HG03558 (cell line): ENCODE results near the gene SPPL2A.

Experiments used
- ATAC-seq: cut with Tn5 transposase; IDR thresholded peaks from one replicate; pipeline ENCODE4 v1.9.1; 2021; ENCODE audit warnings: moderate number of reproducible peaks; ENCODE audit not compliant: unreplicated experiment; ENCODE audit errors: extremely low read depth

The SPPL2A gene

GRCh38 chr15:50773389-50773788, 7.9 kb upstream of the SPPL2A start:
- ATAC-seq = no peak

GRCh38 chr15:50767332-50767861, 1.9 kb upstream of the SPPL2A start:
- no peak for ATAC-seq

GRCh38 chr15:50764461-50765194, 878 bp downstream of the SPPL2A start:
- ATAC-seq = no peak

GRCh38 chr15:50758712-50759205, 6.7 kb downstream of the SPPL2A start:
- no peak for ATAC-seq

- no peak for ATAC-seq
Observed at GRCh38 chr15:50753463-50753862, 12.0 kb downstream of the SPPL2A start.

GRCh38 chr15:50751394-50751793, 14.1 kb downstream of the SPPL2A start:
- no peak for ATAC-seq

- ATAC-seq = no peak
Observed at GRCh38 chr15:50750227-50750705, 15.2 kb downstream of the SPPL2A start.

- no peak for ATAC-seq
Observed at GRCh38 chr15:50747523-50747922, 18.0 kb downstream of the SPPL2A start.

GRCh38 chr15:50744601-50745000, 20.9 kb downstream of the SPPL2A start:
- no peak for ATAC-seq

GRCh38 chr15:50740955-50741354, 24.6 kb downstream of the SPPL2A start:
- ATAC-seq = no peak

- ATAC-seq = no peak
Observed at GRCh38 chr15:50736823-50737222, 28.7 kb downstream of the SPPL2A start.

- no peak for ATAC-seq
Observed at GRCh38 chr15:50735156-50735555, 30.4 kb downstream of the SPPL2A start.

GRCh38 chr15:50726315-50726714, 39.2 kb downstream of the SPPL2A start:
- ATAC-seq = no peak

GRCh38 chr15:50718700-50719125, 46.8 kb downstream of the SPPL2A start:
- ATAC-seq = no peak

GRCh38 chr15:50712018-50712417, 53.5 kb downstream of the SPPL2A start:
- no peak for ATAC-seq

- ATAC-seq = no peak
Observed at GRCh38 chr15:50710585-50710984, 54.9 kb downstream of the SPPL2A start.

- no peak for ATAC-seq
Observed at GRCh38 chr15:50707878-50708427, 57.6 kb downstream of the SPPL2A start.

- ATAC-seq = no peak
Observed at GRCh38 chr15:50702762-50703334, 62.7 kb downstream of the SPPL2A start.

GRCh38 chr15:50698101-50698500, 67.4 kb downstream of the SPPL2A start:
- ATAC-seq = no peak

GRCh38 chr15:50697109-50697797, 68.3 kb downstream of the SPPL2A start:
- ATAC-seq = no peak
